GM10266 (cell line): ENCODE data around the gene HCFC1.

Source experiments
- DNase-seq: peaks from one replicate; pipeline ENCODE4 v3.0.0; 2012; ENCODE audit errors: extremely low spot score
- CTCF ChIP-seq: IDR thresholded peaks from 2 replicates; pipeline ENCODE4 v1.5.1; 2012; ENCODE audit warnings: mild to moderate bottlenecking, low read depth; ENCODE audit not compliant: control insufficient read depth, insufficient read depth; ENCODE audit errors: missing control alignments

The HCFC1 gene

GRCh38 chrX:153971450-153972367, at the start of gene HCFC1:
Gene HCFC1, minus strand, starts transcription at chrX:153971818. Its CDS starts 978 bp downstream, at chrX:153970840.
- no peak for TF ChIP-seq CTCF
- DNase-seq: peak; percentile 81

GRCh38 chrX:154021131-154021611, 49.6 kb upstream of the HCFC1 start:
- TF ChIP-seq CTCF: no peak
- DNase-seq: no peak

DNA sequence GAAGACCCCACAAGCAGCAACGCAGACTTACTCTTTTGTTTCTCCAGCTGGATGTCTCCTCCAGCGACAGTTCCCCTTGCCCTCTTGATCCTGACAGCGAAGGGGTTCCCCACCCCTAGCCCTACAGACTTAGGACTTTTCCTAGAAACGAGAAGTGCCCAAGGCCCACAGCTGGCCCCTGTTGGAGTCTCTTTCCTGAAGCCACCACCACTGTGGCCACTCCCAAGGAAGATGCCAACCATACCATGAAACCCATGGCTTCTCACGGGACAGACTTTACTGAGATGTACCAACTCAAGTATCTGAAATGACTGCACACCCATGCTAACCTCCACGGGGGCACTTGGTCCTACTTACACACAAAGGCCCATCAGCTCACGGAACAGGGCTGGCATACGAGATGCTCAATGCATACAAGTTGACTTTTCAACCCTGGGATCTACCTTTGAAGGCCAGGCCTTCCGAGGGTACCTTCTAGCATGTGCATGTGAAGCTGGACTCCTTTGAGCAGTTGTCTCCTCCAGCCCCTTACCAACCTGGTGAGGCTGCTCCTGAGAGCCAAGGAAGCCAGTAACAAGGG, 49.0 kb upstream of the HCFC1 start:
- no peak for DNase-seq
- no peak for TF ChIP-seq CTCF

DNA sequence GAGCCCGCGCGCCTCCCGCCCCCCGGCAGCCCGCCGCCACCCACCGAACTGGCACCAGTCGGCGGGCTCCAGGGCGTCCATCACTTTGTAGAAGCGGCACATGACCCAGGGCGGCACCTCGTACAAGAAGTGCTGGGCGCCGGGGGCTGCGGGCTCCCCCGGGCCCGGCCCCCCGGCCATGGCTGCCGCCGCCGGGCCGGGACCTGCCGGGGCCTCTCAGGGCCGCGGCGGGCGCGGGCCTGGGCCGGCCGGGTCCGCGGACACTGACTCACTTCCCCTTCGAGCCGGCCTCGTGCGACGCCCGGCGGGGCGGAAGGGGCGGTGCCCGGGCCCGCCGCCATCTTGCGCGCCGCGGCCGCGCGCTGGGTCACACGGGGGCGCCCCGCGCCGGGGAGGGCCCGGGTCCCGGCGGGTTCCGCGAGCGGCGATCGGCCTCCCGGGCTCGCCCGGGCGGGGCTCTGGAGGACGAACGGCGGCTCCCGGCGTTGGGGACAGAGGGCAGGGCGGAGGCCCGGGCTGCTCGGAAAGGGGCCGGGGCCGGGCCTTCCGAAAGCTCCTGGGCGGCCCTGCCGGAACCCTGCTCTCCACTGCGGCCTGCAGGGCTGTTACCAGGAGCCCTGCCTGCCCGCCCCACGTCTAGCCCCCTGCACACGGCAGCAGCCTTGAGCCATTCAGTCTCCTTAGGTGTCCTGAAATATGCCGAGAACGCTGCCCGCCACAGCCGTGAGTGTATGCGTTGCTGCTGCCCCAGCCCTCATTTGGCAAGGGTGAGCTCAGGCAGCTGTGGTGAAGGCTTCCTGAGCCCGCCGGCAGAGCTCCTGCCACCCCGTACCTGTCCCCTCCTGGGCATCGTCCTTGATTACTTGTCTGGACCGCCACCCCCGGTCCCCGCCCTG, 48.3 kb upstream of the HCFC1 start, which contains the start of gene IRAK1:
IRAK1 (minus strand) TSS at position 270 of the 896 bp plus-strand sequence; CDS start at position 180, 90 bp downstream.
- peak; percentile 87 for DNase-seq
- peak; percentile 8 for TF ChIP-seq CTCF

GRCh38 chrX:154019061-154019621, 47.5 kb upstream of the HCFC1 start:
- TF ChIP-seq CTCF: no peak

GRCh38 chrX:154018518-154019060, 47.0 kb upstream of the HCFC1 start:
- no peak for DNase-seq
- no peak for TF ChIP-seq CTCF

More at GRCh38 chrX:154019061-154019621, 47.5 kb upstream of the HCFC1 start:
- DNase-seq: no peak
